ENCODE data around the gene CENPL.

The CENPL gene

GRCh38 chr1:173798078-173798477 lies 26.6 kb downstream of the CENPL start:
- no peaks in the 10 kb centered on the region for H3K4me1 ChIP-seq (ENCODE audit: control insufficient read depth, insufficient read depth, low read depth, low read length)
- H2BK15ac ChIP-seq (ENCODE audit: low read depth, poor library complexity, severe bottlenecking): no peak overlapping the region
- H3K9me3 ChIP-seq (ENCODE audit: control insufficient read depth, low read length): no peaks in the 10 kb centered on the region
- no peak overlapping the region for H3K4me3 ChIP-seq (ENCODE audit: insufficient read depth in 1 of 2, low read depth in 1 of 2, low read length in 2 of 2)
- no peak overlapping the region for H4K91ac ChIP-seq (ENCODE audit: low read length)
- H3K4me2 ChIP-seq (ENCODE audit: low read length, poor library complexity, severe bottlenecking): no peak overlapping the region
- peaks cover 9% of the 10 kb centered on the region for H3K79me1 ChIP-seq (replicated peaks; ENCODE audit: low read length, poor library complexity, severe bottlenecking)
- no peak overlapping the region for H3K14ac ChIP-seq (ENCODE audit: low read length in 2 of 2)
- no peak overlapping the region for H2BK120ac ChIP-seq (ENCODE audit: low read depth, low read length)
- H4K8ac ChIP-seq (ENCODE audit: low read length): no peak overlapping the region
- no peak overlapping the region for H3K23ac ChIP-seq (ENCODE audit: low read length in 2 of 2)
- no peak overlapping the region for H2AK5ac ChIP-seq (ENCODE audit: low read length, severe bottlenecking)
- DNase-seq: no peak
- no peak overlapping the region for H2BK5ac ChIP-seq (ENCODE audit: low read depth, low read length, poor library complexity, severe bottlenecking)
- no peaks in the 10 kb centered on the region for H3K27me3 ChIP-seq (ENCODE audit: control insufficient read depth in 1 of 2, insufficient read depth in 1 of 2, low read length in 2 of 2)
- no peak overlapping the region for H2AFZ ChIP-seq (ENCODE audit: low read depth, low read length)
- H3K36me3 ChIP-seq (ENCODE audit: control insufficient read depth in 1 of 2, insufficient read depth in 2 of 2, low read depth in 1 of 2, low read length in 2 of 2): peaks cover 0 to 38% of the 10 kb centered on the region in 2 experiments
- H3K27ac ChIP-seq (ENCODE audit: low read length, poor library complexity, severe bottlenecking): no peak overlapping the region
- H3K9ac ChIP-seq (ENCODE audit: low read length): no peak overlapping the region
- no peak overlapping the region for H3K18ac ChIP-seq (ENCODE audit: low read depth in 1 of 2, low read length in 2 of 2)
- no peak overlapping the region for H3K4ac ChIP-seq (ENCODE audit: low read depth in 1 of 2, low read length in 2 of 2)
- no peak overlapping the region for H2BK12ac ChIP-seq (ENCODE audit: low read length in 2 of 2)

DNA sequence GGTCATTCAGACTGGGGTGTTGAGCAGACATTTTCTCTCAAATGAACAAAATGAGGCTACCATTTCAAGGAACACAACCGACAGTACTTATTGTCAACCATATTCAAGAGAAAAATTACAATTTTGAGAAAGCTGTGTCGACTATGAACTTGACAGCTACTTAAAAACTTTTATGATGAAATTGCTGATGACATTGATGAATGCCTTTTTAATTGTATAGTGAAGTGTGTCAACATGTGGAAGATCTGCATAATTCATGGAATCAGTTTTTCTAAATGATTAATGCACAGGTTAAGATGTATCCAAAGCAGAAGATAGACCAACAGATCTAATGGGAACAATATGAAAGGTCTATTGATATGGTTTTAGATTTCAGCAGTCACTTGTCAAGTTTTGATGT lies 34.8 kb downstream of the CENPL start:
- no peak overlapping the region for H3K18ac ChIP-seq (ENCODE audit: low read depth in 1 of 2, low read length in 2 of 2)
- no peak overlapping the region for H4K91ac ChIP-seq (ENCODE audit: low read length)
- H3K4me2 ChIP-seq (ENCODE audit: low read length, poor library complexity, severe bottlenecking): no peak overlapping the region
- H3K23ac ChIP-seq (ENCODE audit: low read length in 2 of 2): no peak overlapping the region
- H2BK120ac ChIP-seq (ENCODE audit: low read depth, low read length): no peak overlapping the region
- H3K4me1 ChIP-seq (ENCODE audit: control insufficient read depth, insufficient read depth, low read depth, low read length): peaks cover 3% of the 10 kb centered on the region
- H3K27ac ChIP-seq (ENCODE audit: low read length, poor library complexity, severe bottlenecking): no peak overlapping the region
- no peak overlapping the region for H2BK15ac ChIP-seq (ENCODE audit: low read depth, poor library complexity, severe bottlenecking)
- no peak overlapping the region for H3K9ac ChIP-seq (ENCODE audit: low read length)
- H2BK12ac ChIP-seq (ENCODE audit: low read length in 2 of 2): no peak overlapping the region
- H2AFZ ChIP-seq (ENCODE audit: low read depth, low read length): no peak overlapping the region
- H3K79me1 ChIP-seq (replicated peaks; ENCODE audit: low read length, poor library complexity, severe bottlenecking): no peaks in the 10 kb centered on the region
- H2BK5ac ChIP-seq (ENCODE audit: low read depth, low read length, poor library complexity, severe bottlenecking): no peak overlapping the region
- H4K8ac ChIP-seq (ENCODE audit: low read length): no peak overlapping the region
- peaks cover 7 to 48% of the 10 kb centered on the region in 2 experiments for H3K36me3 ChIP-seq (ENCODE audit: control insufficient read depth in 1 of 2, insufficient read depth in 2 of 2, low read depth in 1 of 2, low read length in 2 of 2)
- no peaks in the 10 kb centered on the region for H3K27me3 ChIP-seq (ENCODE audit: control insufficient read depth in 1 of 2, insufficient read depth in 1 of 2, low read length in 2 of 2)
- H3K14ac ChIP-seq (ENCODE audit: low read length in 2 of 2): no peak overlapping the region
- no peak overlapping the region for H3K4ac ChIP-seq (ENCODE audit: low read depth in 1 of 2, low read length in 2 of 2)
- H2AK5ac ChIP-seq (ENCODE audit: low read length, severe bottlenecking): no peak overlapping the region
- no peaks in the 10 kb centered on the region for H3K9me3 ChIP-seq (ENCODE audit: control insufficient read depth, low read length)
- WGBS: 88% methylated on average over 2 of the region's 2 CpGs
- DNase-seq: no peak
- no peak overlapping the region for H3K4me3 ChIP-seq (ENCODE audit: insufficient read depth in 1 of 2, low read depth in 1 of 2, low read length in 2 of 2)

- H3K4me2 ChIP-seq (ENCODE audit: low read length, poor library complexity, severe bottlenecking): no peak overlapping the region
- H2BK5ac ChIP-seq (ENCODE audit: low read depth, low read length, poor library complexity, severe bottlenecking): no peak overlapping the region
- H2BK12ac ChIP-seq (ENCODE audit: low read length in 2 of 2): no peak overlapping the region
- H3K27ac ChIP-seq (ENCODE audit: low read length, poor library complexity, severe bottlenecking): no peak overlapping the region
- H3K4me1 ChIP-seq (ENCODE audit: control insufficient read depth, insufficient read depth, low read depth, low read length): no peaks in the 10 kb centered on the region
- 100% methylated on average over 4 of the region's 7 CpGs for WGBS
- H2BK15ac ChIP-seq (ENCODE audit: low read depth, poor library complexity, severe bottlenecking): no peak overlapping the region
- H3K79me1 ChIP-seq (replicated peaks; ENCODE audit: low read length, poor library complexity, severe bottlenecking): peaks cover 7% of the 10 kb centered on the region
- no peak overlapping the region for H2BK120ac ChIP-seq (ENCODE audit: low read depth, low read length)
- no peaks in the 10 kb centered on the region for H3K27me3 ChIP-seq (ENCODE audit: control insufficient read depth in 1 of 2, insufficient read depth in 1 of 2, low read length in 2 of 2)
- no peak overlapping the region for H3K14ac ChIP-seq (ENCODE audit: low read length in 2 of 2)
- H3K18ac ChIP-seq (ENCODE audit: low read depth in 1 of 2, low read length in 2 of 2): no peak overlapping the region
- no peak overlapping the region for H3K4ac ChIP-seq (ENCODE audit: low read depth in 1 of 2, low read length in 2 of 2)
- H2AK5ac ChIP-seq (ENCODE audit: low read length, severe bottlenecking): no peak overlapping the region
- no peak for DNase-seq
- no peak overlapping the region for H3K23ac ChIP-seq (ENCODE audit: low read length in 2 of 2)
- no peak overlapping the region for H4K91ac ChIP-seq (ENCODE audit: low read length)
- no peak overlapping the region for H4K8ac ChIP-seq (ENCODE audit: low read length)
- H3K36me3 ChIP-seq (ENCODE audit: control insufficient read depth in 1 of 2, insufficient read depth in 2 of 2, low read depth in 1 of 2, low read length in 2 of 2): peaks cover 18 to 76% of the 10 kb centered on the region in 2 experiments
- no peak overlapping the region for H3K4me3 ChIP-seq (ENCODE audit: insufficient read depth in 1 of 2, low read depth in 1 of 2, low read length in 2 of 2)
- H2AFZ ChIP-seq (ENCODE audit: low read depth, low read length): no peak overlapping the region
- no peaks in the 10 kb centered on the region for H3K9me3 ChIP-seq (ENCODE audit: control insufficient read depth, low read length)
- no peak overlapping the region for H3K9ac ChIP-seq (ENCODE audit: low read length)
These were observed 39.7 kb downstream of the CENPL start for GRCh38 chr1:173784997-173785396.

- Histone ChIP-seq H3K4me3 (ENCODE audit: insufficient read depth in 1 of 2, low read depth in 1 of 2, low read length in 2 of 2) (no peak overlapping the region), H2BK5ac (ENCODE audit: low read depth, low read length, poor library complexity, severe bottlenecking) (no peak overlapping the region), H3K23ac (ENCODE audit: low read length in 2 of 2) (no peak overlapping the region), H2BK120ac (ENCODE audit: low read depth, low read length) (no peak overlapping the region), H2AK5ac (ENCODE audit: low read length, severe bottlenecking) (no peak overlapping the region), H3K9me3 (ENCODE audit: control insufficient read depth, low read length) (peaks cover 5% of the 10 kb centered on the region), H3K4ac (ENCODE audit: low read depth in 1 of 2, low read length in 2 of 2) (no peak overlapping the region), H2BK12ac (ENCODE audit: low read length in 2 of 2) (no peak overlapping the region), H2BK15ac (ENCODE audit: low read depth, poor library complexity, severe bottlenecking) (no peak overlapping the region), H3K36me3 (ENCODE audit: control insufficient read depth in 1 of 2, insufficient read depth in 2 of 2, low read depth in 1 of 2, low read length in 2 of 2) (peaks cover 20 to 81% of the 10 kb centered on the region in 2 experiments), H3K14ac (ENCODE audit: low read length in 2 of 2) (no peak overlapping the region), H3K4me2 (ENCODE audit: low read length, poor library complexity, severe bottlenecking) (no peak overlapping the region), H2AFZ (ENCODE audit: low read depth, low read length) (no peak overlapping the region), H3K18ac (ENCODE audit: low read depth in 1 of 2, low read length in 2 of 2) (no peak overlapping the region), H3K27ac (ENCODE audit: low read length, poor library complexity, severe bottlenecking) (no peak overlapping the region), H4K91ac (ENCODE audit: low read length) (no peak overlapping the region), H3K27me3 (ENCODE audit: control insufficient read depth in 1 of 2, insufficient read depth in 1 of 2, low read length in 2 of 2) (no peaks in the 10 kb centered on the region), H3K79me1 (replicated peaks; ENCODE audit: low read length, poor library complexity, severe bottlenecking) (peaks cover 12% of the 10 kb centered on the region), H4K8ac (ENCODE audit: low read length) (no peak overlapping the region), H3K4me1 (ENCODE audit: control insufficient read depth, insufficient read depth, low read depth, low read length) (no peaks in the 10 kb centered on the region), H3K9ac (ENCODE audit: low read length) (no peak overlapping the region)
- peak; percentile 53 for DNase-seq
- WGBS: 91% methylated on average over 3 of the region's 4 CpGs
These were observed 44.7 kb downstream of the CENPL start for GRCh38 chr1:173779936-173780335.
